GM18861 (cell line): ENCODE results near the gene SMOC2.
"Not testable (repeated sequence)": the region's sequence is repeated elsewhere in the genome, so short reads cannot be mapped to it uniquely, and the experiment has no call there.

Source experiments
- ATAC-seq: cut with Tn5 transposase; IDR thresholded peaks from one replicate; pipeline ENCODE4 v1.9.1; 2021; ENCODE audit not compliant: unreplicated experiment

SMOC2 gene

DNA sequence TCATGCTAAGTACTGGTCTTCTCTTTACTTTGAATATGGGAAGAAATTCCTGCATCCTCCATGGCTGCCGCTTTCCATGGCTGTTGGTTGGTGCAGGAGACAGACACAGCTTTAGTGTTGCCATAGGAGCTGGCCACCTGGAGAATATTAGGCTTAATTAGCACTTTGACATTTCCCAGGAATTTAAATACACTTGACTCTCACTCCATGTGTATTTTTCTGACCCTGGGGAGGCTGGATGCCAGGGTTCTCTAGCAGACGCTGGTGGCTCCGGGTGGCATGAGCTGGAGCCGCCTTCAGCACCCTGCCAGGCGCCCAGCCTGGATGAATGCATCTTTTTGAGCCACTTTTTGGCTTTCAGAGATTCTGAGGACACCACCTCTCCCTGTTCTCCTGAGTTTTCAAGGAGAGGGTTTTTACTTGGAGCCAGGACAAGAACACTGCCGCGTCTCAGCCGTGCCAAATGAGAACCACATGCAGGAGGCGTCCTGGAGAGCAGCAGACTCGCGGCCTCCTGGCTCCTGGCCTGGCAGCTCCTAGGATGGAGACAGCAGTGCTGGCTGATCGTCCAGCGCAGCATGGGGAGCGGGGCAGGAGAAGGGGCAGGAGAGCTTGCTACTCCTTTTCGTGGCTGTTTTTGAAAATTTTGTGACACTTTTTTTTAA, 258.8 kb downstream of the SMOC2 start:
- ATAC-seq: no peak

GRCh38 chr6:168700880-168701279, 259.9 kb downstream of the SMOC2 start:
- no peak for ATAC-seq

- no peak for ATAC-seq
These were observed 263.0 kb downstream of the SMOC2 start for GRCh38 chr6:168703990-168704389.

GRCh38 chr6:168704678-168705077, 263.7 kb downstream of the SMOC2 start:
- ATAC-seq: no peak

DNA sequence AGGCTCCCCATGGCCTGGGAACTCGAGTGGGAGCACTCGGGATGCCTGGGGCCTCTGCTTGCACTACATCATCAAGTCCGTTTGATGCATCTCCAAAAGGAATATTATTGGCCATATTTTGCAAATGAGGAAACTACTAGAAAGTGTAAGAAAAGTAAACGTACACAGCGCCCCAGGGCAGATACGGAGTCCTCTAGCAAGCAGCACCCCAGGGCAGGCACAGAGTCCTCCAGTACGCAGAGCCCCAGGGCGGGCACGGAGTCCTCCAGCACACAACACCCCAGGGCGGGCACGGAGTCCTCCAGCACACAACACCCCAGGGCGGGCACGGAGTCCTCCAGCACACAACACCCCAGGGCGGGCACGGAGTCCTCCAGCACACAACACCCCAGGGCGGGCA, 264.3 kb downstream of the SMOC2 start:
- not testable (repeated sequence) for ATAC-seq

- no peak for ATAC-seq
These were observed 265.6 kb downstream of the SMOC2 start for GRCh38 chr6:168706471-168707177.

DNA sequence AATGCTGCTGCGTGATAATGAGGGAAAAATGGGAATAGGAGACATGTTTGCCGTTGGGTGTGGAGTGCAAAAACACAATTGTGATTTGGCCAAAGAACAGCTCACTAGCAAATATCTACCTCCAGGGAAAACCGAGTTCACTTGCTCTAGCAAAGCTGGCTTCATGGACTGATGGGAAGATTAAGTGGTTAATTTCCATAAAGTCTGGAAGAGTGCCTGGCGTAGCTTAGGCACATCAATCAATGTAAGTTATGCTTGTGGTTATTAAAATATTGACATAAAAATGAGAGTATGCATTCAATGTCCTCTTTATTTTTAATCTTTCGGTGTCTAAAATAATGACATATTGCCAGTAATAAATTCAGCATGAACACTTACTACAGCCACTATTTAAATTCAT, 267.5 kb downstream of the SMOC2 start:
- ATAC-seq: no peak

- no peak for ATAC-seq
These were observed 268.0 kb downstream of the SMOC2 start for GRCh38 chr6:168708984-168709383.

GRCh38 chr6:168709390-168709789, 268.4 kb downstream of the SMOC2 start:
- ATAC-seq: no peak

DNA sequence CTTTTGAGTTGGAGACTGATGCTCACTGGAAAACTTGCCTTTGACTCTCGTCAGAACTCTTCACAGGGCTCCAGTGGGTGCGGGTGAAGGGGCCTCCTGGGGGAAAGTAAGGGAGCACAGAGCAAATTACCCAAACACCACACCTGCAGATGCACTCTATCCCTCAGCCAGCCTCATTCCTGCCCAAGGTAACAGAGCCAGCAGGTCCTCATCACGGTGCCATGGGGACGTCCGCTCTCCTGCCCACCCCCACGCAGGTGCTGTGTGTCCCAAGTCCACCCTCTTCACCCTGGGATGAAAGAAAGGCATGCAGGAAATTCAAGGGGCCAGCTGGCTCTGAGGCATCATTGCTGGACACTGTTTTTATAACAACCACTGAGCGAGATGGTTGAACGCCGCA, 269.0 kb downstream of the SMOC2 start:
- no peak for ATAC-seq

- ATAC-seq: no peak
These were observed 270.2 kb downstream of the SMOC2 start for GRCh38 chr6:168711049-168711640.

GRCh38 chr6:168711666-168712300, 270.8 kb downstream of the SMOC2 start:
- no peak for ATAC-seq

- ATAC-seq: no peak
These were observed 272.0 kb downstream of the SMOC2 start for GRCh38 chr6:168712993-168713392.

GRCh38 chr6:168713839-168714238, 272.9 kb downstream of the SMOC2 start:
- ATAC-seq: no peak

- ATAC-seq: no peak
These were observed 273.7 kb downstream of the SMOC2 start for GRCh38 chr6:168714547-168715260.

DNA sequence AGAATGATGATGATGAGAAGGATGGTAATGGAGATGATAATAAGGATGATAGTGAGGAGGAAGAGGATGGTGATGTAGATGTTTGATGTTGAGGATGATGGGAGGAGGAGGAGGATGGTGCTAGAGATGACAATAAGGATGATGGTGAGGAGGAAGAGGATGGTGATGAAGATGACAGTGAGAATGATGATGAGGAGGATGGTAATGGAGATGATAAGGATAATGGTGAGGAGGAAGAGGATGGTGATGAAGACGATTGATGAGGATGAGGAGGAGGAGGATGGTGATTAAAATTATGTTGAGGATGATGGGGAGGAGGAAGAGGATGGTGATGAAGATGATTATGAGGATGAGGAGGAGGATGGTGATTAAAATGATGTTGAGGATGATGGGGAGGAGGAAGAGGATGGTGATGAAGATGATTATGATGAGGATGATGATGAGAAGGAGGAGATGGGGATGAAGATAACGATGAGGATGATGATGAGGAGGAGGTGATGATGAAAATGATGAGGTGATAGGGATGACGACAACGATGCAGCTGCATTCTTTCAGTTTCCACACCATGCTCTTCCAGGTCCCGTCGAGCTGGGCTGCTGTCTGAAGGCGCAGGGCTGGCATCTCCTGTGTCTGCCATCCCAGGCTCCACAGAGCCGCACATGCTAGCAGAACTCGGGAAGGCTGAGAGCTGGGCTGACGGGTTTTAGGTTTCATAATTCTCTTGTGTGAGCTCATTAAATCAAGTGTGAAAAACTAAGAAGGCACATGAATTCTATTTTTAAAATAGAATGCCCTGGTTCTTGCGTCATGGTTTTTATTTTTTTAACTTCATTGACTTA, 274.9 kb downstream of the SMOC2 start:
- ATAC-seq: no peak

- no peak for ATAC-seq
These were observed 275.6 kb downstream of the SMOC2 start for GRCh38 chr6:168716581-168716980.

- ATAC-seq: no peak
These were observed 276.5 kb downstream of the SMOC2 start for GRCh38 chr6:168717491-168717890.
